Measurements from ENCODE around the gene VPS8.

VPS8 gene

DNA sequence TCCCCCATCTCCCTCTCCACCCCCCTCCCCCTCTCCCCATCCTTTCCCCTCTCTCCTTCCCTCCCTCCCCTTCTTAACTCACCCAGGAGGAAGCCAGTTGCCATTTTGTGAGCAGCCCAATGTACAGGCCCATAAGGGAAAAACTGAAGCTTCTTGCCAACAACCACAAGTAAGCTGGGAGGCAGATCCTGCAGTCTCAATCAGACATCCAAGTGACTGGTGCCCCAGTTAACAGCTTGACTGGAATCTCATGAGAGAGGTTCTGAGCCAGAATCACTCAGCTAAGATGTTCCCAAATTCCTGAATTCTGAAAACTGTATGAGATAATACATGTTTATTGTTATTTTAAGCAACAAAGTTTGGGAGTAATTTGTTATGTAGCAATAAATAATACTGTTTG, 250.2 kb downstream of the VPS8 start:
- H3K9me3 Mint-ChIP-seq = peaks cover 34% of the 10 kb centered on the region

DNA sequence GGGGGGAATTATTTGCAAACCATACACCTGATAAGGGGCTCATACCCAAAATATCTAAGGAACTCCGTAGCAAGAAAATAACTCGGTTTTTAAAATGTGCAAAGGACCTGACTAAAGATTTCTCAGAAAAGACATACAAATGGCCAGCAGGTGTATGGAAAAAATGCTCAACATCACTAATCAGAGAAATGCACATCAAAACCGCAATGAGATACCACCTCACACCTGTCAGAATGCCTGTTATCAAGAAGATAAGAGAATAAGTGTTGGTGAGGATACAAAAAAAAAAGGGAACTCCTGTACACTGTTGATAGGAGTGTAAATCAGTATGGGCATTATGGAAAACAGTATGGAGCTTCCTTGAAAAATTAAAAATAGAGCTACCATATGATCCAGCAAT, 251.5 kb downstream of the VPS8 start:
- Mint-ChIP-seq H3K27me3 (no peaks in the 10 kb centered on the region), H3K4me3 (no peak overlapping the region), H3K27ac (no peak overlapping the region), H3K9me3 (peaks cover 25% of the 10 kb centered on the region), H3K4me1 (ENCODE audit: low read depth) (no peaks in the 10 kb centered on the region), H3K36me3 (ENCODE audit: low read depth) (no peaks in the 10 kb centered on the region)
- DNase-seq = no peak

More for the DNA sequence above, 250.2 kb downstream of the VPS8 start:
- H3K27me3 Mint-ChIP-seq = no peaks in the 10 kb centered on the region
- no peak for DNase-seq
- no peak overlapping the region for H3K27ac Mint-ChIP-seq
- H3K36me3 Mint-ChIP-seq (ENCODE audit: low read depth) = no peaks in the 10 kb centered on the region
- no peaks in the 10 kb centered on the region for H3K4me1 Mint-ChIP-seq (ENCODE audit: low read depth)
- no peak overlapping the region for H3K4me3 Mint-ChIP-seq

DNA sequence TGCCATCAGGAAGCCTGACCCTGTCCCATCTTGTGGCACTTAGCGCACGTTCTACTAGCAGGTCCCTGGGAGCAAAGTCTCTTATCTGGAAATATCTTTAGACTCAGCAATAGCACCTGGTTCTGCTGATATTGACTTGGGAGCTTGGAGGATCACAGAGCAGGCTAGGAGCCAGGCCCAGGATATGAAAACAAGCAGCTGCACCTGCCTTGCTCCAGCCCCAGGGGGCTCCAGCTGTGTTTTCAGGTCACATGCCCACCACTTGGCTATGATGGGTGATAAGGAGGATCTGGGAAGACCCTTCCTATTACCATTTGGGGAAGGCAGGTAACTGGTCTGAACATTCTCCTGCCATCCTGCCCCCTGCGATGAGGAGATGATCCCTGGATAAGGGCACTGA, 253.1 kb downstream of the VPS8 start:
- Mint-ChIP-seq H3K9me3 (peaks cover 12% of the 10 kb centered on the region), H3K4me3 (no peak overlapping the region), H3K27me3 (no peaks in the 10 kb centered on the region), H3K36me3 (ENCODE audit: low read depth) (no peaks in the 10 kb centered on the region), H3K4me1 (ENCODE audit: low read depth) (no peaks in the 10 kb centered on the region), H3K27ac (no peak overlapping the region)
- DNase-seq = no peak

DNA sequence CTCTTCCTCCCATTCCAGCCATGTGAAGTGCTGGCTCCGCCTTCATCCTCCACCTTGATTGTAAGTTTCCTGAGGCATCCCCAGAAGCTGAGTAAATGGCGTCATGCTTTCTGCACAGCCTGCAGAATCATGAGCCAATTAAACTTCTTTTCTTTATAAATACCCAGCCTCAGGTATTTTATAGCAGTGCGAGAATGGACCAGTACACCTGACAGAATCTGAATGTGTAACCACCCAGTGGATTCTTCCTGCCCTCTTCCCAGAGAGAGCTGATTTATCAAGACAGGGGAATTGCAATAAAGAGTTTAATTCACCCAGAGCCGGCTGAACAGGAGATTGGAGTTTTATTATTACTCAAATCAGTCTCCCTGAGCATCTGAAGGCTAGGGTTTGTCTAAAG, 254.3 kb downstream of the VPS8 start:
- H3K27ac Mint-ChIP-seq = no peak overlapping the region
- no peaks in the 10 kb centered on the region for H3K4me1 Mint-ChIP-seq (ENCODE audit: low read depth)
- no peak for DNase-seq
- no peaks in the 10 kb centered on the region for H3K36me3 Mint-ChIP-seq (ENCODE audit: low read depth)
- H3K9me3 Mint-ChIP-seq = peaks cover 5% of the 10 kb centered on the region
- no peak overlapping the region for H3K4me3 Mint-ChIP-seq
- no peaks in the 10 kb centered on the region for H3K27me3 Mint-ChIP-seq

GRCh38 chr3:185067173-185067572, 255.2 kb downstream of the VPS8 start:
- Mint-ChIP-seq H3K9me3 (no peaks in the 10 kb centered on the region), H3K4me3 (no peak overlapping the region), H3K4me1 (ENCODE audit: low read depth) (no peaks in the 10 kb centered on the region), H3K36me3 (ENCODE audit: low read depth) (no peaks in the 10 kb centered on the region), H3K27me3 (no peaks in the 10 kb centered on the region), H3K27ac (no peak overlapping the region)
- no peak for DNase-seq

GRCh38 chr3:185069037-185070030, 257.4 kb downstream of the VPS8 start:
- no peak for DNase-seq
- no peak overlapping the region for H3K27ac Mint-ChIP-seq
- no peaks in the 10 kb centered on the region for H3K4me1 Mint-ChIP-seq (ENCODE audit: low read depth)
- H3K9me3 Mint-ChIP-seq = no peaks in the 10 kb centered on the region
- no peak overlapping the region for H3K4me3 Mint-ChIP-seq
- no peaks in the 10 kb centered on the region for H3K36me3 Mint-ChIP-seq (ENCODE audit: low read depth)
- peaks cover 3% of the 10 kb centered on the region for H3K27me3 Mint-ChIP-seq

DNA sequence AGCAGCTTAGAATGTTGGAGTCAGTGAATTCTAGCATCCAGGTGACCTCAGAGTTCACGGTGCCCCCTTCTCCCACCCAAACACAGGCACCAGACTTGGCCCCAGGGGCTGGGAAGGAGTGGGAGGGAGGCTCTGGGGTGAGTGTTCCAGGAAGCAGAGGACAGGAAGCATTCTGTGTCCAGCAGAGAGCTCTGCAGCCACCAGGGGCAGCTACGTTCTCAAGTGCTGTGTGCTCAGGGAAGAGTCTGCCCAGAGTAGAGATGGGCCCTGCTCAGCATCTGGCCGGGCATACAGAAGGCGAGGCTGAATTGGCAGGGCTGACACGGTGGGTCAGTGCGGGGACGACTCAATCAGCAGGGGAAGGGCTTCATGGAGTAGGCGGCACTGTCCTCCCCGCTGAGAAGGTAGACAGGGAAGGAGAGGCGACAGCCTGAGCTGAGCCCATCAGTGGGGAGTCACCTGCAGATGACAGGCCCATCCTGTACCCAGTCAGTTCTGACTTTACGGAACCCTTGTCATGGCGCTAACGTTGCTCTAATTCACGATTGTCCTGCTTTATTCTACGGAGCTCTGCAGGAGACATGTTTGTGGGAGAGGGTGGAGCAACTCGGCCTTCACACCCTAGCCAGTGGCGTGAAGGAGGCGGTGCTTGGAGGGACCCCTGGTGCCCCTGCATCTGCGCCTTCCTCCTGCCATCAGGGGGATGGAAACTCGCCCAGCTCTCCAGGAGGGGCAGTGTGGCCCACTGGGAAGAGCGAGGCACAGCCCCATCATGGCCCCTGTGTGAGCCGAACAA, 258.7 kb downstream of the VPS8 start:
- no peak for DNase-seq
- Mint-ChIP-seq H3K27ac (no peak overlapping the region), H3K4me1 (ENCODE audit: low read depth) (no peaks in the 10 kb centered on the region), H3K27me3 (peaks cover 11% of the 10 kb centered on the region), H3K9me3 (no peaks in the 10 kb centered on the region), H3K36me3 (ENCODE audit: low read depth) (no peaks in the 10 kb centered on the region), H3K4me3 (no peak overlapping the region)

- H3K36me3 Mint-ChIP-seq (ENCODE audit: low read depth) = no peaks in the 10 kb centered on the region
- no peak overlapping the region for H3K4me3 Mint-ChIP-seq
- H3K27ac Mint-ChIP-seq = no peak overlapping the region
- no peak for DNase-seq
- H3K4me1 Mint-ChIP-seq (ENCODE audit: low read depth) = no peaks in the 10 kb centered on the region
- peaks cover 11% of the 10 kb centered on the region for H3K27me3 Mint-ChIP-seq
- H3K9me3 Mint-ChIP-seq = no peaks in the 10 kb centered on the region
Observed at GRCh38 chr3:185071287-185071800, 259.4 kb downstream of the VPS8 start.

DNA sequence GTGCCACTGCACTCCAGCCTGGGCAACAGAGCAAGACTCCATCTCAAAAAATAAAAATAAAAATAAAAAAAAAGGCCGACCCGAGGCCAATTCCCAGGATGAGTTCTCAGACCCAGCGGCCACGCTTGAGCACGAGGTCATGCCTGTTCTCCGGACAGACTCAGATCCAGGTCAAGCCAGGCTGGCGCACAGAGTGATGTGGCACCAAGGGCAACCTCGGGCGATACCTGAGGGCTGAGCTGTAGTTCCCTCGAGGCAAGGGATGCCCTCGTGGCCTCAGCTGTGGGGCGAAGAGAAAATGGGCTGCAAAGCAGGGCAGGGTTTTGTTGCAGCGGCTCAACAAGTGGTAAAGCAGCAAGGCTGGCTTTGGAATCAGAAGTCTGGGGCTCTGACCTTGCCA, 263.6 kb downstream of the VPS8 start:
- Mint-ChIP-seq H3K27ac (no peak overlapping the region), H3K27me3 (peaks cover 11% of the 10 kb centered on the region), H3K4me1 (ENCODE audit: low read depth) (no peaks in the 10 kb centered on the region), H3K36me3 (ENCODE audit: low read depth) (no peaks in the 10 kb centered on the region), H3K9me3 (no peaks in the 10 kb centered on the region), H3K4me3 (no peak overlapping the region)
- DNase-seq = no peak

- Mint-ChIP-seq H3K4me1 (ENCODE audit: low read depth) (no peaks in the 10 kb centered on the region), H3K27ac (no peak overlapping the region), H3K4me3 (no peak overlapping the region), H3K27me3 (peaks cover 11% of the 10 kb centered on the region), H3K9me3 (no peaks in the 10 kb centered on the region), H3K36me3 (ENCODE audit: low read depth) (no peaks in the 10 kb centered on the region)
- DNase-seq = no peak
Observed at GRCh38 chr3:185076219-185076618, 264.3 kb downstream of the VPS8 start.

DNA sequence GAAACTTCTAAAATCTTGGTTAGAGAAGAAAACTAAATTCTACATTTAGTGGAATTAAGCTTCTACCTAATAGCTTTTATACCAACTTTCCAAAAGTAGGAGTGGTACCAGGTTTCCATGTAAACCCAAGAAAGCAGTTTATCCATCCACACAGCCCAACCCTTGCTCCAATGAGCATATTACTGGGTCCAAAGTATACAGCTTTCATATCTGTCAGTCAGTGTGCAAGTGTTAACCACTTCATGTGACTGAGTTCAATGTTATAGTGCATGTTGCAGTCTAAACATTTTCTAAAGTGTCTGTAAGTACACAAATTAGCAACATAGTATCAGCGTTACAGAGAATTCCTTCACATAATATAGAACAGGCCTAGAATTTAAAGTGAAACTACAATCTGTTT, 267.7 kb downstream of the VPS8 start:
- Mint-ChIP-seq H3K4me1 (ENCODE audit: low read depth) (no peaks in the 10 kb centered on the region), H3K27ac (no peak overlapping the region), H3K36me3 (ENCODE audit: low read depth) (no peaks in the 10 kb centered on the region), H3K9me3 (no peaks in the 10 kb centered on the region), H3K27me3 (peaks cover 5% of the 10 kb centered on the region), H3K4me3 (no peak overlapping the region)
- no peak for DNase-seq

DNA sequence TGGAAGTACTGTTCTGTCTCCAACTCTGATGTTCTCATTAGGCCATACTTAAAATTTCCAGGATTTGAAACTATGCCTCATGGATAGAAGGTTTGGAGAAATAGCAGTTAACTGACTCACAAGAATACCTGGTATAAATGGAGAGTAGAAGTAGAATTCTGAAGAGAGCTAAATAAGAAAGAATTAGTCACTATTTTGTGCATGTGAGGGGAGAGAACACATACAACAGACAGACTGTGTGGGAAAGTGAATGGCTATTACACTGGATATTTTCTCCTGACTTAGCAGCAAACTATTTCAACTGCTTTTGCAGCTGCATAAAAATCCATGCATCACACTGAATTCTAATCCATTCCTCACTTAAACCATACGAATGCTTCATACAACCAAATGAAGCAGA, 269.6 kb downstream of the VPS8 start:
- Mint-ChIP-seq H3K27me3 (no peaks in the 10 kb centered on the region), H3K36me3 (ENCODE audit: low read depth) (no peaks in the 10 kb centered on the region), H3K4me3 (no peak overlapping the region), H3K4me1 (ENCODE audit: low read depth) (no peaks in the 10 kb centered on the region), H3K9me3 (no peaks in the 10 kb centered on the region), H3K27ac (no peak overlapping the region)
- no peak for DNase-seq

- Mint-ChIP-seq H3K4me1 (ENCODE audit: low read depth) (no peaks in the 10 kb centered on the region), H3K9me3 (no peaks in the 10 kb centered on the region), H3K36me3 (ENCODE audit: low read depth) (no peaks in the 10 kb centered on the region), H3K27ac (no peak overlapping the region), H3K4me3 (no peak overlapping the region), H3K27me3 (no peaks in the 10 kb centered on the region)
- no peak for DNase-seq
Observed at GRCh38 chr3:185082149-185082548, 270.2 kb downstream of the VPS8 start.

GRCh38 chr3:185082829-185083228, 270.9 kb downstream of the VPS8 start:
- Mint-ChIP-seq H3K9me3 (no peaks in the 10 kb centered on the region), H3K4me3 (no peak overlapping the region), H3K27ac (no peak overlapping the region), H3K4me1 (ENCODE audit: low read depth) (no peaks in the 10 kb centered on the region), H3K36me3 (ENCODE audit: low read depth) (no peaks in the 10 kb centered on the region), H3K27me3 (no peaks in the 10 kb centered on the region)
- no peak for DNase-seq

- Mint-ChIP-seq H3K27ac (no peak overlapping the region), H3K36me3 (ENCODE audit: low read depth) (no peaks in the 10 kb centered on the region), H3K4me3 (no peak overlapping the region), H3K9me3 (no peaks in the 10 kb centered on the region), H3K4me1 (ENCODE audit: low read depth) (no peaks in the 10 kb centered on the region), H3K27me3 (no peaks in the 10 kb centered on the region)
- no peak for DNase-seq
Observed at GRCh38 chr3:185084402-185084801, 272.4 kb downstream of the VPS8 start.
